ENCODE results near the gene EEF1AKMT1.

Gene EEF1AKMT1

GRCh38 chr13:20718958-20719566 is 54.7 kb downstream of the EEF1AKMT1 start:
- no peak for DNase-seq (ENCODE audit: low read depth)

- no peak for DNase-seq (ENCODE audit: low read depth)
Measured at GRCh38 chr13:20717581-20718542, 55.9 kb downstream of the EEF1AKMT1 start.

GRCh38 chr13:20716951-20717350 is 56.8 kb downstream of the EEF1AKMT1 start:
- DNase-seq (ENCODE audit: low read depth), result no peak

GRCh38 chr13:20715330-20715712 is 58.4 kb downstream of the EEF1AKMT1 start:
- DNase-seq (ENCODE audit: low read depth), result no peak

- no peak for DNase-seq (ENCODE audit: low read depth)
Measured at GRCh38 chr13:20714563-20715329, 59.0 kb downstream of the EEF1AKMT1 start.

- no peak for DNase-seq (ENCODE audit: low read depth)
Measured at GRCh38 chr13:20714161-20714560, 59.6 kb downstream of the EEF1AKMT1 start.

- no peak for DNase-seq (ENCODE audit: low read depth)
Measured at GRCh38 chr13:20713751-20714150, 60.0 kb downstream of the EEF1AKMT1 start.

GRCh38 chr13:20713014-20713376 is 60.8 kb downstream of the EEF1AKMT1 start:
- no peak for DNase-seq (ENCODE audit: low read depth)

GRCh38 chr13:20711301-20712044 is 62.3 kb downstream of the EEF1AKMT1 start:
- no peak for DNase-seq (ENCODE audit: low read depth)

GRCh38 chr13:20709782-20710181 is 64.0 kb downstream of the EEF1AKMT1 start:
- no peak for DNase-seq (ENCODE audit: low read depth)

- DNase-seq (ENCODE audit: low read depth), result no peak
Measured at GRCh38 chr13:20709369-20709768, 64.4 kb downstream of the EEF1AKMT1 start.

- no peak for DNase-seq (ENCODE audit: low read depth)
Measured at GRCh38 chr13:20708216-20708615, 65.5 kb downstream of the EEF1AKMT1 start.

GRCh38 chr13:20706661-20707060 is 67.1 kb downstream of the EEF1AKMT1 start:
- DNase-seq (ENCODE audit: low read depth), result no peak

- DNase-seq (ENCODE audit: low read depth), result no peak
Measured at GRCh38 chr13:20704459-20705069, 69.2 kb downstream of the EEF1AKMT1 start.

GRCh38 chr13:20703780-20704458 is 69.8 kb downstream of the EEF1AKMT1 start:
- DNase-seq (ENCODE audit: low read depth), result no peak

GRCh38 chr13:20702915-20703779 is 70.6 kb downstream of the EEF1AKMT1 start, which contains the start of gene IL17D:
Gene IL17D, plus strand, starts transcription at chr13:20703699. Its CDS starts 303 bp downstream, at chr13:20704002.
- DNase-seq (ENCODE audit: low read depth), result no peak

- no peak for DNase-seq (ENCODE audit: low read depth)
Measured at GRCh38 chr13:20702530-20702914, 71.2 kb downstream of the EEF1AKMT1 start.

GRCh38 chr13:20701461-20701860 is 72.3 kb downstream of the EEF1AKMT1 start:
- DNase-seq (ENCODE audit: low read depth), result no peak

- no peak for DNase-seq (ENCODE audit: low read depth)
Measured at GRCh38 chr13:20700288-20700687, 73.5 kb downstream of the EEF1AKMT1 start.

GRCh38 chr13:20699715-20700114 is 74.0 kb downstream of the EEF1AKMT1 start:
- DNase-seq (ENCODE audit: low read depth), result no peak

All from HS-5 (cell line).